C4-2B (cell line): Measurements from ENCODE around the gene SSBP3.

Experiments
- CTCF ChIP-seq: fragments of 450-650 bp; conservative IDR thresholded peaks from 2 replicates; pipeline ENCODE4 v1.5.1; 2017; ENCODE audit warnings: mild to moderate bottlenecking
- ZFX ChIP-seq: fragments of 450-650 bp; IDR thresholded peaks from 2 replicates; pipeline ENCODE4 v1.6.1; 2017

GRCh38 chr1:54207287-54207686 lies 198.9 kb downstream of the SSBP3 start:
- TF ChIP-seq CTCF (no peak), ZFX (no peak)
